Measurements from ENCODE around the gene DNAJB8. TPM values are rescaled to one million over a fixed set of nuclear protein-coding genes. Genes with fewer than 3 reads are reported as not detected.

The DNAJB8 gene
- total RNA-seq, 1 experiment from 2014 or later: not detected

- no peak for DNase-seq (ENCODE audit: unreplicated experiment)
- BruUV-seq (replicated peaks): no TSS peak
- intact Hi-C loops (cut with micrococcal nuclease): loop anchor here (5.0 to 10.0 kb wide), 2 partner anchors 244 to 322 kb away; no protein-coding TSS in a partner anchor
- Mint-ChIP-seq H3K4me3 (ENCODE audit: unreplicated experiment) (no peak overlapping the region), H3K4me1 (ENCODE audit: insufficient read depth, unreplicated experiment) (peaks cover 18% of the 10 kb centered on the region), H3K27ac (ENCODE audit: low read depth, unreplicated experiment) (no peak overlapping the region), H3K27me3 (ENCODE audit: insufficient read depth, unreplicated experiment) (peaks cover 22% of the 10 kb centered on the region), H3K9me3 (ENCODE audit: unreplicated experiment) (no peaks in the 10 kb centered on the region), H3K36me3 (ENCODE audit: insufficient read depth, unreplicated experiment) (no peaks in the 10 kb centered on the region)
- TF ChIP-seq CTCF (IDR thresholded peaks at IDR 0.05; ENCODE audit: unreplicated experiment): no peak
- ChIA-PET POLR2A (no interaction called here), CTCF (no interaction called here)
Observed at GRCh38 chr3:128418900-128419299, 47.8 kb downstream of the DNAJB8 start.

- POLR2A ChIA-PET: no interaction called here
- intact Hi-C loops (cut with micrococcal nuclease): loop anchor here (5.0 to 10.0 kb wide), 2 partner anchors 242 to 319 kb away; no protein-coding TSS in a partner anchor
- CTCF ChIA-PET: interaction anchor here (0.6 to 1.1 kb wide), 3 partner anchors 18 to 1434 kb away, joined by 3 to 4 read pairs (median 3); no protein-coding TSS in a partner anchor
Observed at GRCh38 chr3:128416578-128417211, 50.0 kb downstream of the DNAJB8 start.

GRCh38 chr3:128415773-128416577 lies 50.7 kb downstream of the DNAJB8 start:
- DNase-seq (ENCODE audit: unreplicated experiment): no peak
- no peak overlapping the region for H3K27ac Mint-ChIP-seq (ENCODE audit: low read depth, unreplicated experiment)
- TF ChIP-seq CTCF (IDR thresholded peaks at IDR 0.05; ENCODE audit: unreplicated experiment): no peak
- BruUV-seq (replicated peaks): no TSS peak
- POLR2A ChIA-PET: no interaction called here
- CTCF ChIA-PET: interaction anchor here (0.6 to 0.7 kb wide), 2 partner anchors 26 to 1883 kb away, joined by 3 read pairs; no protein-coding TSS in a partner anchor
- no peaks in the 10 kb centered on the region for H3K9me3 Mint-ChIP-seq (ENCODE audit: unreplicated experiment)
- peaks cover 22% of the 10 kb centered on the region for H3K27me3 Mint-ChIP-seq (ENCODE audit: insufficient read depth, unreplicated experiment)
- H3K4me1 Mint-ChIP-seq (ENCODE audit: insufficient read depth, unreplicated experiment): peaks cover 18% of the 10 kb centered on the region
- intact Hi-C loops (cut with micrococcal nuclease): loop anchor here (5.0 to 10.0 kb wide), 2 partner anchors 241 to 319 kb away; no protein-coding TSS in a partner anchor
- H3K36me3 Mint-ChIP-seq (ENCODE audit: insufficient read depth, unreplicated experiment): no peaks in the 10 kb centered on the region
- no peak overlapping the region for H3K4me3 Mint-ChIP-seq (ENCODE audit: unreplicated experiment)

More at GRCh38 chr3:128416578-128417211, 50.0 kb downstream of the DNAJB8 start:
- Mint-ChIP-seq H3K4me3 (ENCODE audit: unreplicated experiment) (peak overlapping the region; percentile 48), H3K27me3 (ENCODE audit: insufficient read depth, unreplicated experiment) (peaks cover 22% of the 10 kb centered on the region), H3K4me1 (ENCODE audit: insufficient read depth, unreplicated experiment) (peaks cover 18% of the 10 kb centered on the region), H3K36me3 (ENCODE audit: insufficient read depth, unreplicated experiment) (no peaks in the 10 kb centered on the region), H3K9me3 (ENCODE audit: unreplicated experiment) (no peaks in the 10 kb centered on the region), H3K27ac (ENCODE audit: low read depth, unreplicated experiment) (no peak overlapping the region)
- peak; percentile 96 for DNase-seq (ENCODE audit: unreplicated experiment)
- no peak for TF ChIP-seq CTCF (IDR thresholded peaks at IDR 0.05; ENCODE audit: unreplicated experiment)
- BruUV-seq (replicated peaks): no TSS peak

GRCh38 chr3:128415200-128415772 lies 51.4 kb downstream of the DNAJB8 start:
- intact Hi-C loops (cut with micrococcal nuclease): loop anchor here (5.0 to 10.0 kb wide), 2 partner anchors 240 to 318 kb away; no protein-coding TSS in a partner anchor
- H3K36me3 Mint-ChIP-seq (ENCODE audit: insufficient read depth, unreplicated experiment): no peaks in the 10 kb centered on the region
- no peak for TF ChIP-seq CTCF (IDR thresholded peaks at IDR 0.05; ENCODE audit: unreplicated experiment)
- CTCF ChIA-PET: interaction anchor here (0.7 to 1.2 kb wide), 2 partner anchors 193 to 1883 kb away, joined by 3 to 6 read pairs; no protein-coding TSS in a partner anchor
- no peak overlapping the region for H3K4me3 Mint-ChIP-seq (ENCODE audit: unreplicated experiment)
- BruUV-seq (replicated peaks): no TSS peak
- peak; percentile 25 for DNase-seq (ENCODE audit: unreplicated experiment)
- no peaks in the 10 kb centered on the region for H3K9me3 Mint-ChIP-seq (ENCODE audit: unreplicated experiment)
- POLR2A ChIA-PET: interaction anchor here (0.6 kb wide), 1 partner anchor 15 kb away, joined by 3 read pairs; no protein-coding TSS in a partner anchor
- peaks cover 18% of the 10 kb centered on the region for H3K4me1 Mint-ChIP-seq (ENCODE audit: insufficient read depth, unreplicated experiment)
- H3K27me3 Mint-ChIP-seq (ENCODE audit: insufficient read depth, unreplicated experiment): peaks cover 21% of the 10 kb centered on the region
- no peak overlapping the region for H3K27ac Mint-ChIP-seq (ENCODE audit: low read depth, unreplicated experiment)
